ENCODE measurements around the gene EARS2. TPM values are rescaled to one million over a fixed set of nuclear protein-coding genes. Genes with fewer than 3 reads are reported as not detected.

EARS2 gene
- total RNA-seq, 4 donors from 2014 or later, result 15.2 to 32.7 (median 24.6) TPM

- Histone ChIP-seq H3K4me3 (no peak overlapping the region), H3K9me3 (no peaks in the 10 kb centered on the region), H3K27me3 (no peaks in the 10 kb centered on the region), H3K4me1 (no peaks in the 10 kb centered on the region), H3K27ac (no peak overlapping the region), H3K36me3 (peaks cover 0 to 70% (median 27%) of the 10 kb centered on the region in 3 donors)
- 79 to 96% methylated on average over 3 to 4 of the region's 4 CpGs for WGBS, 2 donors
- intact Hi-C loops (cut with DNase I), result no loop called here
- no peak for DNase-seq
- no peak for TF ChIP-seq CTCF (IDR thresholded peaks at IDR 0.05)
- no peak for TF ChIP-seq POLR2A (IDR thresholded peaks at IDR 0.05)
These were observed 36.0 kb downstream of the EARS2 start for GRCh38 chr16:23521037-23521743.

- WGBS, 2 donors, result 84 to 88% methylated on average over 4 of the region's 4 CpGs
- no peaks in the 10 kb centered on the region for H3K27me3 ChIP-seq
- H3K27ac ChIP-seq, result no peak overlapping the region
- intact Hi-C loops (cut with DNase I), result no loop called here
- H3K36me3 ChIP-seq, result peaks cover 0 to 63% (median 27%) of the 10 kb centered on the region in 3 donors
- DNase-seq, result no peak
- TF ChIP-seq CTCF (IDR thresholded peaks at IDR 0.05) (no peak), POLR2A (IDR thresholded peaks at IDR 0.05) (no peak)
- no peak overlapping the region for H3K4me3 ChIP-seq
- no peaks in the 10 kb centered on the region for H3K4me1 ChIP-seq
- no peaks in the 10 kb centered on the region for H3K9me3 ChIP-seq
These were observed 36.6 kb downstream of the EARS2 start for GRCh38 chr16:23520500-23520899.

- no peak overlapping the region for H3K27ac ChIP-seq
- TF ChIP-seq POLR2A (IDR thresholded peaks at IDR 0.05), result no peak
- no peak for TF ChIP-seq CTCF (IDR thresholded peaks at IDR 0.05)
- intact Hi-C loops (cut with DNase I), result no loop called here
- H3K4me1 ChIP-seq, result no peaks in the 10 kb centered on the region
- H3K27me3 ChIP-seq, result no peaks in the 10 kb centered on the region
- no peaks in the 10 kb centered on the region for H3K9me3 ChIP-seq
- H3K36me3 ChIP-seq, result peaks cover 0 to 57% (median 15%) of the 10 kb centered on the region in 3 donors
- no peak overlapping the region for H3K4me3 ChIP-seq
- 75 to 81% methylated on average over 2 of the region's 5 CpGs for WGBS, 2 donors
- no peak for DNase-seq
These were observed 37.9 kb downstream of the EARS2 start for GRCh38 chr16:23519282-23519681.

- peak overlapping the region in 1 of 4 donors; percentile 38 for H3K27ac ChIP-seq
- 52 to 63% methylated on average over 3 of the region's 3 CpGs for WGBS, 2 donors
- no peaks in the 10 kb centered on the region for H3K27me3 ChIP-seq
- no peaks in the 10 kb centered on the region for H3K4me1 ChIP-seq
- no peaks in the 10 kb centered on the region for H3K9me3 ChIP-seq
- no peak overlapping the region for H3K4me3 ChIP-seq
- no peak for TF ChIP-seq POLR2A (IDR thresholded peaks at IDR 0.05)
- TF ChIP-seq CTCF (IDR thresholded peaks at IDR 0.05), result no peak
- H3K36me3 ChIP-seq, result peaks cover 0 to 50% (median 7%) of the 10 kb centered on the region in 3 donors
- DNase-seq, result no peak
- intact Hi-C loops (cut with DNase I), result no loop called here
These were observed 38.7 kb downstream of the EARS2 start for GRCh38 chr16:23518435-23518891.

- intact Hi-C loops (cut with DNase I), result no loop called here
- no peak overlapping the region for H3K27ac ChIP-seq
- 73 to 83% methylated on average over 4 of the region's 4 CpGs for WGBS, 2 donors
These were observed 40.6 kb downstream of the EARS2 start for GRCh38 chr16:23516366-23517137.

More at GRCh38 chr16:23516366-23517137, 40.6 kb downstream of the EARS2 start:
- Histone ChIP-seq H3K36me3 (peaks cover 0 to 31% (median 0%) of the 10 kb centered on the region in 3 donors), H3K4me3 (no peak overlapping the region), H3K9me3 (no peaks in the 10 kb centered on the region), H3K27me3 (no peaks in the 10 kb centered on the region), H3K4me1 (no peaks in the 10 kb centered on the region)
- TF ChIP-seq POLR2A (IDR thresholded peaks at IDR 0.05) (no peak), CTCF (IDR thresholded peaks at IDR 0.05) (no peak)
- no peak for DNase-seq
